Activated CD4-positive, CD25-positive, alpha-beta regulatory T cell treated with anti-CD3 and anti-CD28 coated beads, Interleukin-2, amount 50 U/mL, for 72 hours (primary cell): ENCODE results near the gene SRP14.
"Not testable (repeated sequence)": the region's sequence is repeated elsewhere in the genome, so short reads cannot be mapped to it uniquely, and the experiment has no call there.

ENCODE experiments used
- DNase-seq: peaks from one replicate; pipeline ENCODE4 v3.0.0; 2021

SRP14 gene

DNA sequence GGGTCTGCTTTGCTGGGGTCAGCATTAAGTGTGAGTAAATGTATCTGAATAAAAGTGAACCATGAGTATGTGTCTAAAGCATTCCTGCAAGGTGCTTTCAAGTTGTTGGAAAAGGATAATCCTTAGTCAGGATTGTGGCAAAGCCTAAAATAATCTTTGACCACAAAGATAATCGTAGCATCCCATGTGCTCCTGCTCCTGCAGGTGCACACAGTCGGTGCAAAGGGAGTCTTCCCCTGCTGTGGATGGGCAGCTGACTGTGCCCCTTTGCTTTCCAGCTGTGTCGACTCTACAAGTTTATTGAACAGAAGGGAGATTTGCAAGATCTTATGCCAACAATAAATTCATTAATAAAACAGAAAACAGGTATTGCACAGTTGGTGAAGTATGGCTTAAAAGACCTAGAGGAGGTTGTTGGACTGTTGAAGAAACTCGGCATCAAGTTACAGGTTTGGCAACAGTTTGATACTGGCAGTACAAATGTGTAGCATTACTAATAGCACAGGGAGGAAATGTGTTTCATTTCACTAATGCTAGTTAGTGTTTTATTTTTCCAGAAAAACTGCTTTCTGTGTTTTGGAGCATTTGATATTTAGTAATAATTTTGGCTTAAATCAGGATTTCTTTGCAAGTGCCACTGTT is 22.6 kb downstream of the SRP14 start:
- DNase-seq, result no peak

DNA sequence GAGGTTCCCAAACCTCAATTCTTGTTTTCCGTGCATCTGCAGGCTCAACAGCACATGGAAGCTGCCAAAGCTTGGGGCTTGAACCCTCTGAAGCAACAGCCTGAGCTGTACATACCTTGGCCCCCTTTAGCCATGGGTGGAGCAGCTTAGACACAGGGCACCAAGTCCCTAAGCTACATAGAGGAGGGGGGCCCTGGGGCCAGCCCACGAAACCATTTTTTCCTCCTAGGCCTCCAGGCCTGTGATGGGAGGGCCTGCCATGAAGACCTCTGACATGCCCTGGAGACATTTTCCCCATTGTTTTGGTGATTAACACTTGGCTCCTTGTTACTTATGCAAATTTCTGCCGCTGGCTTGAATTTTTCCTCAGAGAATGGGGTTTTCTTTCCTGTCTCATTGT is 24.6 kb downstream of the SRP14 start:
- no peak for DNase-seq

DNA sequence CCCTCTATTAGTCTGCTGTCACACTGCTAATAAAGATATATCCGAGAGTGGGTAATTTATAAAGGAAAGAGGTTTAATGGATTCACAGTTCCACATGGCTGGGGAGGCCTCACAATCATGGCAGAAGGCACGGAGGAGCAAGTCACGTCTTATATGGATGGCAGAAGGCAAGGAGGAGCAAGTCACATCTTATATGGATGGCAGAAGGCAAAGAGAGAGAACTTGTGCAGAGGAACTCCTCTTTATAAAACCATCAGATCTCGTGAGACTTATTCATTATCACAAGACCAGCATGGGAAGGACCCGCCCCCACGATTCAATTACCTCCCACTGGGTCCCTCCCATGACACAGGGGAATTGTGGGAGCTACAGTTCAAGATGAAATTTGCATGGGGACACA is 25.6 kb downstream of the SRP14 start:
- not testable (repeated sequence) for DNase-seq

DNA sequence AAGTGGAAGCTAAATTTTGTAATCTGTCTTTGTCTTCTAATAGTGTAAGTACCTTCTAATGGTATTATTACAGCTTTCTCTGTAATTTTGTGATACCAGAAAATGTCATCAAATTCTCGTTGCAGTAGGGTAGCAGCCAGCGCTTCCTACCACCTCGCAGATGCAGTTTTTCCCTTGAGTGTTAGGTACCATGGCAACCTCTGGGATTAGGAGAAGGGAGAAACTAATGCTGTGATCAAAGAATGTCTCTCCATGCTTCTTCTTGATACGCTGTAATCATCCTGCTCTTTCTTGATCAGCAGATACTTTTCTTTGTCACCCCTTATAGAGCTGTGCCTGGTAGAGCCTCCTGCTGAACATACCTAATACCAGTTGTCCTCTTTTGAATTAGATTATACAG is 27.7 kb downstream of the SRP14 start:
- DNase-seq, result no peak

DNA sequence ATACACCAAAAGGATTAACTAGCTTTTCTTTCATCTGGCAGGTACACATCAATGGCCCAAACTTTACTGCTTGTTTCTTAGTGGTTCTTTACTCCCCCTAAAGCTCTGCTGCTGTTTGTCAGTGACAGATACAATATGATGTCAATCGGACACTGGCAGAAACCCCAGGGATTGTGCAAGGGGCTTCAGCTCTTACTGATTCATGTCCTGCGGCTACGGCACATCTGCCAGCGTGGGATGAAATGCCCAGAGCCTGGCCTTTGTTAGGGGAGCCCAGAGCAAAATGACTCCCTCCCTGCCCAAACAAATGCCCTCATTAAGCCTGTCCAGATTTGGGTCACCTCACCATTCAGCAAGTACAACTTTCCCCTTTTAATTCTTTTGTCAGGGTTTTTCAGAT is 28.3 kb downstream of the SRP14 start:
- DNase-seq, result no peak

DNA sequence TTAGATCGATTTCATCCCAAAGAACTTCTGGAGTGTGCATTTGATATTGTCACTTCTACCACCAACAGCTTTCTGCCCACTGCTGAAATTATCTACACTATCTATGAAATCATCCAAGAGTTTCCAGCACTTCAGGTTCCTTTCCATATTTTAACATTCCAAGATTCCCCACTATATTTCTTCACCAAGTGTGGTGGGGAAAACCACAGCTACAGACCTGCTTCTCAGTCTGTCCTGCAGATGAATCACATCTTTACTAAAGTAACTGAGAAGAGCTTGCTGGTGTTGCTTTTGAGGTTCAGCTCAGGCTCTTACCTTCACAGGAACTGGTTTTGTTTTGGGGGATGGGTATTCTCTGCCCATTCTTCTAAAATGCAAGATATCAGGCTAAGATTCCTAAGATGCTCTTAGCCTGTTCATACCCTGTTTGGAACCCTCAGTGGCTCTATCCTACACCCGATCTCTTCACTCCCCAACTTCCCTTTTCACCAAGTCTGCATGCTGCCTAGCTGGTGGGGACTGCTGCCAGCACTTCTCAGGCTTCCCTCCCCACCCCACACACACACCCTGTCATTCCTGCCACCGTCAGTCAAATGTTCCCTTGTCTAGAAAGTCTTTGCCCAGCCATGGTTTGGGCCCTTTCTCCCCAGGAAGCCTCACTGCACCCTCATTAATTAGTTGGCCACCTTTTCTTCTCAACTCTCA is 30.8 kb downstream of the SRP14 start:
- no peak for DNase-seq

DNA sequence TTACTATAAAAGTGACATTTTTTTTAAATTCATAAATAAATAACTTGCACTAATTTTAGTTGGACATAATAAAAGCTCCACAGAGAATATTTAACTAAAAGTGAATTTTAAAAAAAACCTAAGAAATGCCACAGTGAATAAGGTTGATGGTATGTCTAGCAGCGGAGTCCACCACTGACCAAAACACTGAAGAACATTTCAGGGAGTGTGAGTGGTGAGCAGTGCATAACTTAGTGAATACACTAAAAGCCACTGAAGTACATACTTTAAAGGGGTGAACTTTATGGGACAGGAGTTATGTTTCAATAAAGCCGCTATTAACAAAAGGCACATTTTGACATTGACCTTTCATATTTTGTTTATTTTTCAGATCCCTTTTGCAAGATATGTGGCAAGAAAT is 32.3 kb downstream of the SRP14 start:
- no peak for DNase-seq

DNA sequence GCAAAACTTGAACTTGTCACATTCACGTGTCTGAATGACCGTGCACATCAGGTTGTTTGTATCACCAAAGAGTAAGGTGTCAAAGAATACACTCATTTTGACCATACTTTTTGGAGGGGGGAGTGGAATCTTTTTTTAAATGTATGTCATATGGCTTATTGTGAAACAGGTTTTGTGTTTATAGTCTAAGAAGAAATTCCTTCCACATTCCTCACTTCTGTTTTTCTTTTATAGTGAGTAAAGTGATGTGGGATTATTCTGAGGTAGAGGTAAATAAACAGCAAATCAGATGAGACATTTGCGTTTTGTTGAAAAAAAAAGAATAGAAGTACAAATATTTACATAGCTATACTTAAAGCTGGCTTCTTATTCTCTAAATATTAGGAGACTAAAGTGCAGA is 33.0 kb downstream of the SRP14 start:
- no peak for DNase-seq

DNA sequence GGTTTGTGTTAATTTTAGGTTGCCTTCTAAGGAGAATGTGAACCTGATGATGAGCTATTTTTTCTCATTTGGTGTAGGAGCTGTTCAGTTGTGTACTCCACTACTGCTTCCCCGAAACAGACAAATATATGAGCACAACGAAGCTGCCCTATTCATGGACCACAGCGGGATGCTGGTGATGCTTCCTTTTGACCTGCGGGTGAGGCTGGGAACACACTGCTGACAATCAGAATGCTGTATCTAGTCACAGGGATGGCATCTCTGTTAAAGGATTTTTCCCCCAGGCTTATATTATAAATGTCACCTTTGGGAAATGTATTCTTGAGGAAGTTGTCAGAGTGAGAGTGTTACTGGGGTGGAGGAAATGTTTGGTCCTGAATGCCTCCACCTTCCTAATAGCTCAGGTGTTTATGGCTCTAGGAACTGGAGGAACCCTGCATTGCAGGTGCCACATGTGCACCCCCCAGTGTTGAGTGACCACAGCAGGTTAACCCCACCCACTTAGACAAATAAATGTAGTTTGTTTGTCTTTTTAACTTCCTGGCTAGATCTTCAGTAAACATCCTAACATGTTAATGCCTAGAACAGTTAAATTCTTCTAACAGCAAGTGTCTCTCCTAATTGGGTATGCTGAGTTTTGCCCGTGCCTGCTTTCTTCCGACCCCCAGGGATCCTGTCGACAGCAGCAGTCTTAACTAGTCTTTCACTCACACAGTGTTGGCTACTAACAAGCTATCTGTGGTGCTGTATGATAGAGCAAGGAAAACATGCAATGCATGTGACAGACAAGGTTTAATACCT is 35.7 kb downstream of the SRP14 start:
- no peak for DNase-seq

DNA sequence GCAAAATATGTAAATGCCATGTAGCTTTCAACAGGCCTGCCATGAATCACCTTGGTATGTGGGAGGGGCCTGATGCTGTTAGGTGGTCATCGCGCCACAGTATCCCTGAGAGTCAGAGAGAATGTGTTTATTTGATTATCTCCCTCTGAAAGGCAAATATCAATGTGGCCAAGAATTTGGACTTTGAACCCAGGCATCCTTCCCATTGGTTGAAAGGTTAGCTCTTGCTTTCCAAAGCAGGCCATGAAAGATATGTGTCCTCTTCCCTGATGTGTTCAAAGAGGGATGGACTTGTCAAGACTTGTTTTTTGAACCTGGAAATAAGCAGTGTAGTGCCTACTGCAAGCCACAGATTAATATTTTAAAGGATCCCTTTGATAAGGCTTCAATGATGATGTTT is 36.7 kb downstream of the SRP14 start:
- DNase-seq, result no peak

DNA sequence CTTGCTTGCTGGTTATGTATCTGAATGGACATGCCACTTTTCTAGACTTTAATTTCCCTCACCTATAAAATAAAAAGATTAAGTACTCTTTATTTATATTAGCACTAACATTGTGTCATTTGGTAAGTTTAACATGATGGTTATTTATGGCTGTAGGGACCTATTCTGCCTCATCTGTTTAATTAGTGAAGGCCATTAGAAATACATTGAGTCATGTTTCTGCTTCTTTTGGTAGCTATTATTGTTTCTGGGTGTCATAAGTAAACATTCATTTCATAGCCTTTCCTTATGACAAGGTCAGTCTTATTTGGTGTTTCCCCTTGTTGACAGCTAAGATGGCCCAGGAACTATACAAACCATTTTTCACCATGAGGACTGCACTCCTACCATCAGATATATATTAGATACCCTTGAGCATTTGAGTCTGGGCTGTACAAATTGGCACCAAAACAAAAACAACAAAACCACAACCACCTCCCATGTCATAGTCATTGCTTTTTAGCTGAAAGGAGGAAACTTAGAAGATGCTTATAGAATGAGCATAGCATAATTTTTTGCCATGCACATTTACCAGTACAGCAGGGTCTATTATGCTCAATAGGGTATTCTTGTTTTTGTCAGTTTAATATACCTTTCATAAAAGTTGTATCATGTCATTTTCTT is 39.3 kb downstream of the SRP14 start:
- no peak for DNase-seq

DNA sequence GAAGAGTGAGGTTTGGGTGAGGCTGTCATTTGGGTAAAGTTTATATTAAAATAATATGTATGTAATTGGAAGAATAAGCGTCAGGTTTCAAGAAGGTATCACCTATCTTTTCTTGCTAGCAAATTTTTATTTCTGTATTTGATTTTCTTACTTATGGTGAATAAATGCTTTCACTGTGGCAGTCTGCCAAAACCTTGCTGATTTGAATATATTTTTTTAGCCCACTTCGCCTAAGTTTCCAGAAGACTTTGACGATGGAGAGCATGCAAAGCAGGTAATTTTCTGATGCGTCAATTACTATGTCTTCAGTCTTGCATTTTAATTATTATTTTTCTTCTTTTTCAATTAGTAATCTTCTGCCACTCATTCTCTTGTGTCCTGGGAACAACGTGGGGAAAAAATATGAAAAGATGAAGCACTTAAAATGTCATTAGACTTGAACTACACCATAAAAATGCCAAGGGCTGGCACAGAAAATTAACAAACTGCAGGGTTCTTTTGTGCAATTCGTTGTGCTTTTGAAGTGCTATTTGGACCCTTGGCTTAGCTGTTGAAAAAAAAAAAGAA is 40.4 kb downstream of the SRP14 start:
- no peak for DNase-seq

DNA sequence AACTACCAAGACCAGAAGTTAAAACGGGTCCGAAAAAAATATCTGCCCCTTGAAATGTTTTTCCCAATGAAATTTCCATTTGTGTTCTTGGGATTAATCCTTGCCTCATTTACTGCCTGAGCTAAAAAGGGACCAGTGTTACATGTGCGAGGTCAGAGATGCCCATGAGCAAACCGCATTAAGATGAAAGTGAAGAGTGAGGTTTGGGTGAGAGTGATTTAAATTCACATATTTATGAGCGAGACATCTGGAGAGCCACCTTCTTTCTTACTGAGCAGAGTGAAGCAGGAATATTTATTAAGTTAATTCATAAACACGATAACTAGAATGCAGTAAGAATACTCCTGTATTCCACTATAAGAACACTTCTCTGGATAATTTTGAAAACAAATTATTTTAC is 41.3 kb downstream of the SRP14 start:
- no peak for DNase-seq

DNA sequence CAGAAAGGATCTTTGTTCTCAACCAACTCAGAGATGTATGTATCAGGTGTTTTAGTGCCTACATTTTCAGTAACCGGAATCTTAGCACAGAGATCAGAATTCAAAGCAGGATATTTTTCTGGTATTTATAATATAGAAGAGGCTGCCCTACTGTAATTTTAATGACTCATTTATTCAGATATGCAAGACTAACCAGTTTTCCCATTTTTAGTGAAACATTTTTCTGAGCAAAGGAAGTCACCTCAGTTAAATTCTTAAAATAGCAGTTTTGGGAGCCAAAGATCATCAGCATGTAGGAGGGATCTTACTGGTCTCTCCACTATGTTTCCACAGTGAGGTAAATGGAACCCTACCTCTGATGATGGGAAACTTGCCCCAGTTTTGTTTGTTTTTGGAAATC is 42.0 kb downstream of the SRP14 start:
- no peak for DNase-seq

DNA sequence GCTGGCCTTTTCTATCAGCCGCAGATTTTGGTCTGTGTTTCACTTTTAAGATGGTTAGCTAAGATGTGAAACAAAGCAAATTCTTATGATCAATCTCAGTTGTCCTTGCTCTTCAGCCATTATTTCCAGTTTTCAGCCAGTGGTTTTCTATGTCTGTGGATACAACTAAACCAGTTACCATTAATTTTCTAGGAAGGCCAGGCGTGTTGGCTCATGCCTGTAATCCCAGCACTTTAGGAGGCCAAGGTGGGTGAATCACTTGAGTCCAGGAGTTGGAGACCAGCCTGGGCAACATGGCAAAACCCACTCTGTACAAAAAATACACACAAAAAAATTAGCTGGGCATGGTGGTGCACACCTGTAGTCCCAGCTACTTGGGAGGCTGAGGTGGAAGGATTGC is 42.8 kb downstream of the SRP14 start:
- DNase-seq, result not testable (repeated sequence)

DNA sequence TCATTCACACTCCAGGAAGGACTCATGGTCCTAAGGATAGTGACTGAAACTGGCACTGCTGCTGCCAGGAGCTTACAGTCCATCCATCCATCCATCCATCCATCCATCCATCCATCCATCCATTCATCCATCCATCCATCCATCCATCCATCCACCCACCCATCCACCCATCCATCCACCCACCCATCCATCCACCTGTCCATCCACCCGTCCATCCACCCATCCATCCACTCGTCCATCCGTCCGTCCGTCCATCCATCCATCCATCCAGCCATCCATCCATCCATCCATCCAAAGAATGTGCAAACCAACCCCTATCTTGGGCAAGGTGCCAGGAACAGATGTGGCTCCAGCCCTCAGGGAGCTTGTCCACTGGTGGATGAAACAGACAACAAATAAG is 46.0 kb downstream of the SRP14 start:
- not testable (repeated sequence) for DNase-seq

DNA sequence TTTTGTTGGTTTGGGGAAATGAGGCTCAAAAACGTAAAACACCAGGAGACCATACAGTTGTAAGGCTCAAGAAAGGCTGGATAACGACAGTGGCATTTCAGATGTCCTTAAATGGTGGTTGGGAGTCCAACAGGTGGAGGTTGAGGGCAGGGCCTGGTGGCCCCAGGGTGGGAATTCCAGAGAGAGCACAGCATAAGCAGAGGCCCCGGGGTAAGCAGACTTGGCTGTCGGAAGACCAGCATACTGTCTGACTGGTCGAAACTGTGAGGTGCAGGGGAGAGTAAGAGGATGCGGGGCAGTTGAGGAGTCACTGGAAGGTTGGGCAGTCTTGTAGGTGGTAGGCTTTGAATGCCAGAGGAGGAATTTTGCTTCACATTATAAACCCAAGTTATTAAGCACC is 48.3 kb downstream of the SRP14 start:
- DNase-seq, result no peak

DNA sequence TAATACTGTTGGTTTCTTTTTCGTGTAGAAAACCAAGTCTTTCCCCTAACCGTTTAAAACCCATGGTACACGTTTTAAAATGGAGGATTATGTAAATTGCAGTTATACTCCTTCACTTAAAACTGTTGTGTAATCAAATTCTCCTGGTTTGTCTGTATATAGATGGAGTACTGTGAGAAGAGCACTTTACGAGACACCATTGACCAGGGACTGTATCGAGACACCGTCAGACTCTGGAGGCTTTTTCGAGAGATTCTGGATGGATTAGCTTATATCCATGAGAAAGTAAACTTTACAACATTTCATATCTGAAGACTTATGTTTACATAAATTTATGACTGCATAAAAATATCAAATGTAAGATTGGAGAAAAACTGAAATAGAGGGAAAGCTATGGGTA is 51.2 kb downstream of the SRP14 start:
- DNase-seq, result no peak
